ENCODE results near the gene COQ8B. TPM values are rescaled to one million over a fixed set of nuclear protein-coding genes. Genes with fewer than 3 reads are reported as not detected.

The COQ8B gene
- polyA plus RNA-seq, 1 experiment = 35.3 TPM

GRCh38 chr19:40726279-40726678 lies 9.6 kb upstream of the COQ8B start:
- POLR2A ChIA-PET = no interaction called here
- no peak for DNase-seq (ENCODE audit: low read depth)
- Histone ChIP-seq H3K4me3 (ENCODE audit: low read depth, low read length) (no peak overlapping the region), H3K36me3 (ENCODE audit: control insufficient read depth, insufficient read depth, low read length) (peaks cover 29% of the 10 kb centered on the region), H3K27me3 (ENCODE audit: control insufficient read depth, insufficient read depth, low read length) (no peaks in the 10 kb centered on the region)
- CTCF ChIA-PET = interaction anchor here (1.2 kb wide), 1 partner anchor 21 kb away, joined by 3 read pairs; no protein-coding TSS in a partner anchor
- TF ChIP-seq CTCF (IDR thresholded peaks at IDR 0.05; ENCODE audit: insufficient read depth, low read depth, low read length) = no peak

- no peaks in the 10 kb centered on the region for H3K27me3 ChIP-seq (ENCODE audit: control insufficient read depth, insufficient read depth, low read length)
- peaks cover 22% of the 10 kb centered on the region for H3K36me3 ChIP-seq (ENCODE audit: control insufficient read depth, insufficient read depth, low read length)
- no peak overlapping the region for H3K4me3 ChIP-seq (ENCODE audit: low read depth, low read length)
- ChIA-PET POLR2A (interaction anchor here (0.6 kb wide), 1 partner anchor 16 kb away, joined by 3 read pairs; no protein-coding TSS in a partner anchor), CTCF (no interaction called here)
- no peak for TF ChIP-seq CTCF (IDR thresholded peaks at IDR 0.05; ENCODE audit: insufficient read depth, low read depth, low read length)
- DNase-seq (ENCODE audit: low read depth) = no peak
These were observed 8.2 kb upstream of the COQ8B start for GRCh38 chr19:40724855-40725254.

GRCh38 chr19:40724315-40724714 lies 7.6 kb upstream of the COQ8B start:
- H3K27me3 ChIP-seq (ENCODE audit: control insufficient read depth, insufficient read depth, low read length) = no peaks in the 10 kb centered on the region

GRCh38 chr19:40723661-40724254 lies 7.1 kb upstream of the COQ8B start:
- Histone ChIP-seq H3K27me3 (ENCODE audit: control insufficient read depth, insufficient read depth, low read length) (no peaks in the 10 kb centered on the region), H3K36me3 (ENCODE audit: control insufficient read depth, insufficient read depth, low read length) (peaks cover 17% of the 10 kb centered on the region), H3K4me3 (ENCODE audit: low read depth, low read length) (no peak overlapping the region)
- DNase-seq (ENCODE audit: low read depth) = no peak
- POLR2A ChIA-PET = no interaction called here
- TF ChIP-seq CTCF (IDR thresholded peaks at IDR 0.05; ENCODE audit: insufficient read depth, low read depth, low read length) = no peak
- CTCF ChIA-PET = interaction anchor here (1.5 kb wide), 1 partner anchor 31 kb away, joined by 4 read pairs; no protein-coding TSS in a partner anchor

More at GRCh38 chr19:40724315-40724714, 7.6 kb upstream of the COQ8B start:
- POLR2A ChIA-PET = interaction anchor here (0.6 kb wide), 1 partner anchor 16 kb away, joined by 3 read pairs; no protein-coding TSS in a partner anchor
- H3K4me3 ChIP-seq (ENCODE audit: low read depth, low read length) = no peak overlapping the region
- DNase-seq (ENCODE audit: low read depth) = no peak
- peaks cover 20% of the 10 kb centered on the region for H3K36me3 ChIP-seq (ENCODE audit: control insufficient read depth, insufficient read depth, low read length)
- TF ChIP-seq CTCF (IDR thresholded peaks at IDR 0.05; ENCODE audit: insufficient read depth, low read depth, low read length) = no peak
- CTCF ChIA-PET = no interaction called here

- no peak for TF ChIP-seq CTCF (IDR thresholded peaks at IDR 0.05; ENCODE audit: insufficient read depth, low read depth, low read length)
- H3K27me3 ChIP-seq (ENCODE audit: control insufficient read depth, insufficient read depth, low read length) = no peaks in the 10 kb centered on the region
- POLR2A ChIA-PET = no interaction called here
- no peak overlapping the region for H3K4me3 ChIP-seq (ENCODE audit: low read depth, low read length)
- no peak for DNase-seq (ENCODE audit: low read depth)
- H3K36me3 ChIP-seq (ENCODE audit: control insufficient read depth, insufficient read depth, low read length) = peaks cover 13% of the 10 kb centered on the region
- CTCF ChIA-PET = interaction anchor here (0.6 to 1.5 kb wide), 5 partner anchors 22 to 96 kb away, joined by 3 to 5 read pairs (median 3); no protein-coding TSS in a partner anchor
These were observed 5.4 kb upstream of the COQ8B start for GRCh38 chr19:40721936-40722661.

Measured in BJ (cell line).